D721Med (cell line): Measurements from ENCODE around the gene GNRHR.

Source experiments
- DNase-seq: peaks from one replicate; pipeline ENCODE4 v3.0.0; 2011; ENCODE audit warnings: low spot score; ENCODE audit not compliant: insufficient read length
- FAIRE-seq: peaks from 2 replicates; lab custom pipeline; 2011; peaks lifted over from hg19 to GRCh38; lab: Jason Lieb, UNC
- CTCF ChIP-seq: IDR thresholded peaks from 2 replicates; pipeline ENCODE4 v1.5.1; 2012; ENCODE audit warnings: mild to moderate bottlenecking, control low read depth; ENCODE audit not compliant: insufficient read depth; ENCODE audit errors: missing control alignments

Gene GNRHR

DNA sequence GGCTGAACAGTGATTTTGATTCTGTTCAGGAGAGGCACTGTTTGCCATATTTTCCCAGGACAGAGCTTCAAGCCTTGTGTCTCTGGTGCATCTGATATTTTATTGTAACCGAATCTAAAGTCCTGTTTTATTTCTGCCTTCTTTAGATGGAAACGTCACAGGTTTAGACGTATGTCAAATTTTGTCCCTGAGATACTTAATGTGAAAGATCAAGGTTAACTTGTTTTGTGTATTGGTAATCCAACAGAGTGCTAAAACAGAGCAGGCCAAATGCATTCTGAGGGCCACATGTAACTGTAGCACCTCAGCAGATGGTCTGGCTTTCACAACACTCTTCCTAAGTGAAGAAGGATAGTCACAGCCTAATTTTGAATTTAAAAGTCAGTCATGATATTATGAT lies at the start of gene GNRHR:
GNRHR (minus strand) TSS at position 101 of the 400 bp plus-strand sequence; CDS start at position 48, 53 bp downstream.
- DNase-seq (no peak), FAIRE-seq (no peak)
- no peak for TF ChIP-seq CTCF

DNA sequence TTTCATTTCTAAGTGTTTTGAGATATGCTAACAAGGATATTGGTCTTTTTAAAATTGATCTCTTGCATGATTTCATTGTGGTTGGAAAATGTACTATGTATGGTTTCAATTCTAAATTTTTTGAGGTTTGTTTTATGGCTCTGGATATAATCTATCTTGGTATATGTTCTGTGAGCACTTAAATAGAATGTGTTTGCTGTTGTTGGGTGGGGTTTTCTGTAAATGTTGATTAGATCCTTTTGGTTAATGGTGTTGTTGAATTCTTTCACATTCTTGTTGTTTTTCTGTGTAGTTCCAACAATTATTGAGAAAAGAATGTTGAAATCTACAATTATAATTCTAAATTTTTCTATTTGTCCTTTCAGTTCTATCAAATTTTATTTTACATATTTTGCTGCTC lies 42.6 kb upstream of the GNRHR start:
- TF ChIP-seq CTCF = no peak
- no peak for FAIRE-seq
- no peak for DNase-seq

DNA sequence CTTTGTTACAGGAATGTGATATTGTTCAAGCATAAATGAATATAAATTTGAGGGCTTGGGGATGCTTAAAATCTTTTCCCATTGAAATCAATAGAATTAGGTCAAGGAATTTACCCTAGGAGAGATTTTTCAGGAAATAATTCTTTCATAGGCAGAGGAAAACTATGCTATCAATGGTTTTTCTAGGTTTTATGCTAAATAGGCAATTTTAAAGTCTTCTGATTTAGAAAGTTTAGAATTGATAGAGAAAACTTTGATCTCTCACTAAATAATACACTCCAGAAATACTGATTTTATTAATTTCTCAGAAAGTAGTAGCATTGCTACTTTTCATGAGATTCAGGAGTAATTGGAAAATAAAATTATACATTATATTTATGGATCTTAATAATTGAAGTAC lies 36.5 kb upstream of the GNRHR start:
- no peak for FAIRE-seq
- no peak for TF ChIP-seq CTCF
- no peak for DNase-seq

DNA sequence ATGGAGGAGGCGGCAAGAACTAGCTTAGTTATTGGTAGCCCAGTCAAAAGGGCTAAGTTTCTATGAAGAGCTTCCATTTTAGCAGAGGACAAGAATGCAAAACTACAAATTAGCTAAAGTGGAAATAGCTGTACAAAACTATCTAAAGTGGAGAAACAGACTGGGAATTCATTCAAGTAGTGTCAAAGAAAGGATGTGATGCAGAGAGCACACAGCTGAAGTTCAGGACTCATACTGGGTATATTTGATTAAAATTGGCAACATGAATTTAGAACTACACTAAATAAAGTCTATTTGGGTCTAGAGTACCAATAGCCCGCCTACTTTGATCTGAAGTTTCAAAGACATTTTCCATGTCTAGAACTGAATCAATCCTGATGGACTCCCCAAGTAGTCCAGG lies 33.1 kb upstream of the GNRHR start:
- FAIRE-seq (no peak), DNase-seq (no peak)
- no peak for TF ChIP-seq CTCF

- no peak for TF ChIP-seq CTCF
- FAIRE-seq = no peak
- DNase-seq = no peak
Measured at GRCh38 chr4:67785528-67785927, 31.3 kb upstream of the GNRHR start.

- FAIRE-seq (peak; percentile 58), DNase-seq (no peak)
- TF ChIP-seq CTCF = no peak
Measured at GRCh38 chr4:67779631-67780030, 25.4 kb upstream of the GNRHR start.

- no peak for TF ChIP-seq CTCF
- DNase-seq (no peak), FAIRE-seq (no peak)
Measured at GRCh38 chr4:67776746-67777145, 22.6 kb upstream of the GNRHR start.
